Superior temporal gyrus (tissue), 1 donor: ENCODE data around the gene CAP2.

ENCODE experiments used
- DNase-seq: peaks from one replicate; pipeline ENCODE4 v3.0.0-alpha.2; 2016; ENCODE audit errors: extremely low spot score

Gene CAP2

GRCh38 chr6:17474289-17474688, 80.9 kb downstream of the CAP2 start:
- DNase-seq = no peak

- DNase-seq = no peak
Measured at GRCh38 chr6:17475606-17476244, 82.3 kb downstream of the CAP2 start.

- no peak for DNase-seq
Measured at GRCh38 chr6:17476511-17476910, 83.1 kb downstream of the CAP2 start.

- no peak for DNase-seq
Measured at GRCh38 chr6:17477356-17477755, 84.0 kb downstream of the CAP2 start.

- no peak for DNase-seq
Measured at GRCh38 chr6:17478223-17478907, 85.0 kb downstream of the CAP2 start.

- DNase-seq = no peak
Measured at GRCh38 chr6:17478946-17479345, 85.6 kb downstream of the CAP2 start.

- DNase-seq = no peak
Measured at GRCh38 chr6:17480476-17480875, 87.1 kb downstream of the CAP2 start.

- no peak for DNase-seq
Measured at GRCh38 chr6:17482711-17483110, 89.3 kb downstream of the CAP2 start.

- no peak for DNase-seq
Measured at GRCh38 chr6:17483391-17484016, 90.1 kb downstream of the CAP2 start.

GRCh38 chr6:17484201-17484849, 90.9 kb downstream of the CAP2 start:
- no peak for DNase-seq

GRCh38 chr6:17485181-17485580, 91.8 kb downstream of the CAP2 start:
- no peak for DNase-seq

- no peak for DNase-seq
Measured at GRCh38 chr6:17485946-17486345, 92.6 kb downstream of the CAP2 start.

- DNase-seq = no peak
Measured at GRCh38 chr6:17486680-17487079, 93.3 kb downstream of the CAP2 start.

GRCh38 chr6:17490724-17491123, 97.3 kb downstream of the CAP2 start:
- no peak for DNase-seq

GRCh38 chr6:17491416-17492142, 98.2 kb downstream of the CAP2 start:
- no peak for DNase-seq

- DNase-seq = no peak
Measured at GRCh38 chr6:17492350-17492749, 99.0 kb downstream of the CAP2 start.

GRCh38 chr6:17493286-17493685, 99.9 kb downstream of the CAP2 start:
- no peak for DNase-seq

- DNase-seq = no peak
Measured at GRCh38 chr6:17494177-17494576, 100.8 kb downstream of the CAP2 start.

- no peak for DNase-seq
Measured at GRCh38 chr6:17494919-17495318, 101.5 kb downstream of the CAP2 start.

- DNase-seq = no peak
Measured at GRCh38 chr6:17497535-17498095, 104.2 kb downstream of the CAP2 start.

- no peak for DNase-seq
Measured at GRCh38 chr6:17501442-17501841, 108.0 kb downstream of the CAP2 start.
